ENCODE results near the gene HSPB1.
"Not testable (repeated sequence)": the region's sequence is repeated elsewhere in the genome, so short reads cannot be mapped to it uniquely, and the experiment has no call there.

GRCh38 chr7:76314740-76315139 lies 12.3 kb downstream of the HSPB1 start:
- not testable (repeated sequence) for TF ChIP-seq ZNF350 (CRISPR knock-in tag; IDR thresholded peaks at IDR 0.05; ENCODE audit: borderline replicate concordance, low read depth); ZNF274 (CRISPR knock-in tag; IDR thresholded peaks at IDR 0.05); HOXA7 (CRISPR knock-in tag; IDR thresholded peaks at IDR 0.05); MXI1 (IDR thresholded peaks at IDR 0.05; ENCODE audit: borderline replicate concordance, low read depth, low read length); EP300 (IDR thresholded peaks at IDR 0.05; ENCODE audit: low read depth in 2 of 2, low read length in 2 of 2); EP300 (CRISPR knock-in tag; IDR thresholded peaks at IDR 0.05; ENCODE audit: borderline replicate concordance); EZH2 (conservative IDR thresholded peaks at IDR 0.05; ENCODE audit: low read depth, low read length); GABPA (IDR thresholded peaks at IDR 0.05; ENCODE audit: low read depth, low read length); GABPA (CRISPR knock-in tag; IDR thresholded peaks at IDR 0.05; ENCODE audit: low read depth); ZBTB33 (CRISPR knock-in tag; IDR thresholded peaks at IDR 0.05); CSRNP2 (CRISPR knock-in tag; conservative IDR thresholded peaks at IDR 0.05; ENCODE audit: low read depth); NFIC (IDR thresholded peaks at IDR 0.05; ENCODE audit: low read length)

Measured in HepG2 (cell line).